H1 (cell line): ENCODE results near the gene LAD1. TPM values are rescaled to one million over a fixed set of nuclear protein-coding genes. Genes with fewer than 3 reads are reported as not detected.

Experiments
- CHD1 ChIP-seq: IDR thresholded peaks from 2 replicates; pipeline ENCODE4 v1.6.1; 2012; ENCODE audit warnings: low read depth, low read length, improper control_type of control experiment
- EZH2 ChIP-seq: fragments of 200-600 bp; sonication (generic); IDR thresholded peaks from 2 replicates; pipeline ENCODE4 v1.7.1; 2012; ENCODE audit warnings: low read depth, mild to moderate bottlenecking, moderate library complexity, low read length, inconsistent platforms; ENCODE audit not compliant: severe bottlenecking
- RXRA ChIP-seq: IDR thresholded peaks from 2 replicates; pipeline ENCODE4 v1.6.1; 2011; ENCODE audit warnings: low read depth, mild to moderate bottlenecking, low read length, moderate library complexity; ENCODE audit not compliant: insufficient read depth
- SIN3A ChIP-seq, 2 experiments: IDR thresholded peaks in 1 of 2; conservative IDR thresholded peaks in 1 of 2; 2 replicates each; pipeline ENCODE4 v1.6.1; 2011 to 2012; ENCODE audit warnings: low read length in 2 of 2, improper control_type of control experiment in 1 of 2, low read depth in 1 of 2, mild to moderate bottlenecking in 1 of 2
- polyA plus RNA-seq, 7 experiments: library from polyadenylated mRNA; depleted of rRNA in 3 of 7; stranded (reverse) in 5 of 7; unstranded in 2 of 7; fragments of >200 nt in 5 of 7; fragments of 200-250 nt in 2 of 7; gene quantifications; 1 replicate in 5 of 7; 2 replicates in 1 of 7; 4 replicates in 1 of 7; pipeline versions ENCODE4 v1.2.1 to v1.2.3, GENCODE V29; 2011 to 2013; ENCODE audit warnings: missing spikeins in 2 of 7, mixed read lengths in 2 of 7
- total RNA-seq: library from RNA; stranded (reverse); fragmentation: NEBNext Ultra II Directional; extraction: Animal tissue kit (Norgen Biotek cat#: 25700); gene quantifications from 2 replicates; pipeline ENCODE4 v1.2.1, GENCODE V29; 2021

LAD1 gene
- total and polyA plus RNA-seq, 2 of the 8 experiments (the other 6 are each of a cell fraction or from before 2014, with no cell fraction given), result 9.3 to 32.8 TPM

GRCh38 chr1:201376107-201376463 lies 23.0 kb downstream of the LAD1 start (continued):
- TF ChIP-seq SIN3A (conservative IDR thresholded peaks at IDR 0.05 in 1 of 2, IDR thresholded peaks at IDR 0.05 in 1 of 2; ENCODE audit: low read depth in 1 of 2, low read length in 2 of 2) (no peak), RXRA (no peak), EZH2 (no peak), CHD1 (no peak)
